Caco-2 (cell line): ENCODE data around the gene ERAL1. TPM values are rescaled to one million over a fixed set of nuclear protein-coding genes. Genes with fewer than 3 reads are reported as not detected.

Source experiments
- BruUV-seq: library from RNA; stranded (reverse); fragments of 400-500 nt; replicated peaks from 2 replicates; lab custom pipeline; 2021; lab: Mats Ljungman, UMichigan
- CTCF ChIA-PET: fragments of 300-600 bp; sonication (Branson Sonifier 250); formaldehyde crosslinking; loops from one replicate; lab custom pipeline; 2022; ENCODE audit warnings: antibody characterized with exemption; lab: Charles Lee
- POLR2A ChIA-PET: fragments of 300-600 bp; sonication (Branson Sonifier 250); formaldehyde crosslinking; loops from one replicate; lab custom pipeline; 2022; ENCODE audit warnings: antibody characterized with exemption; lab: Charles Lee
- DNase-seq, 2 experiments: peaks; one replicate each; pipeline versions ENCODE4 v3.0.0 to v3.0.0-alpha.2; 2020 to 2022
- H3K27me3 ChIP-seq: replicated peaks from 2 replicates; pipeline ENCODE4 v1.6.0; 2011; ENCODE audit warnings: low read length; ENCODE audit not compliant: control insufficient read depth, insufficient read depth
- H3K36me3 ChIP-seq: 2 replicates; pipeline ENCODE4 v1.5.1; 2011; ENCODE audit warnings: low read length; ENCODE audit not compliant: control insufficient read depth, insufficient read depth
- H3K4me1 ChIP-seq: fragments of 250-450 bp; sonication (Bioruptor Pico); 2 replicates; pipeline ENCODE4 v1.5.1; 2020; ENCODE audit warnings: mild to moderate bottlenecking
- H3K4me3 ChIP-seq: 2 replicates; pipeline ENCODE4 v1.5.1; 2011; ENCODE audit warnings: low read depth, mild to moderate bottlenecking, control low read depth, low read length
- H3K9me3 ChIP-seq: fragments of 250-450 bp; sonication (Bioruptor Pico); 2 replicates; pipeline ENCODE4 v1.5.1; 2020; ENCODE audit warnings: mild to moderate bottlenecking, moderate library complexity
- H3K27ac Mint-ChIP-seq: one replicate; pipeline ENCODE4 v1.8.0; 2022; ENCODE audit warnings: mixed read lengths; ENCODE audit not compliant: unreplicated experiment
- H3K27me3 Mint-ChIP-seq: one replicate; pipeline ENCODE4 v1.8.0; 2022; ENCODE audit warnings: mixed read lengths; ENCODE audit not compliant: insufficient read depth, unreplicated experiment
- H3K36me3 Mint-ChIP-seq: one replicate; pipeline ENCODE4 v1.8.0; 2022; ENCODE audit warnings: mild to moderate bottlenecking, mixed read lengths; ENCODE audit not compliant: insufficient read depth, unreplicated experiment
- H3K4me1 Mint-ChIP-seq: one replicate; pipeline ENCODE4 v1.8.0; 2022; ENCODE audit warnings: low read depth, mixed read lengths; ENCODE audit not compliant: unreplicated experiment
- H3K4me3 Mint-ChIP-seq: one replicate; pipeline ENCODE4 v1.8.0; 2022; ENCODE audit warnings: mild to moderate bottlenecking, moderate library complexity, mixed read lengths; ENCODE audit not compliant: unreplicated experiment
- H3K9me3 Mint-ChIP-seq: one replicate; pipeline ENCODE4 v1.8.0; 2022; ENCODE audit warnings: mixed read lengths; ENCODE audit not compliant: unreplicated experiment
- intact Hi-C: fragments of 100-400 bp; cut with micrococcal nuclease; formaldehyde crosslinking; loops from one replicate; pipeline ENCODE4 v1.10.0; 2022; ENCODE audit not compliant: unreplicated experiment
- total RNA-seq: library from RNA; stranded (reverse); gene quantifications from 2 replicates; pipeline ENCODE4 v1.2.3, GENCODE V29; 2022
- TF ChIP-seq, protein P1 (sequence below), 2 experiments: fragments of 200-600 bp in 1 of 2; IDR thresholded peaks; 1 replicate in 1 of 2; 2 replicates in 1 of 2; pipeline versions ENCODE4 v1.5.1 to v1.8.0; 2011 to 2022; ENCODE audit warnings: antibody characterized with exemption in 1 of 2, control low read depth in 1 of 2, inconsistent platforms in 1 of 2, low read depth in 1 of 2, low read length in 1 of 2, mild to moderate bottlenecking in 1 of 2, moderate library complexity in 1 of 2; ENCODE audit not compliant: insufficient read depth in 1 of 2, severe bottlenecking in 1 of 2, unreplicated experiment in 1 of 2

Gene ERAL1
- total RNA-seq, 1 experiment from 2014 or later, result 85.1 TPM

DNA sequence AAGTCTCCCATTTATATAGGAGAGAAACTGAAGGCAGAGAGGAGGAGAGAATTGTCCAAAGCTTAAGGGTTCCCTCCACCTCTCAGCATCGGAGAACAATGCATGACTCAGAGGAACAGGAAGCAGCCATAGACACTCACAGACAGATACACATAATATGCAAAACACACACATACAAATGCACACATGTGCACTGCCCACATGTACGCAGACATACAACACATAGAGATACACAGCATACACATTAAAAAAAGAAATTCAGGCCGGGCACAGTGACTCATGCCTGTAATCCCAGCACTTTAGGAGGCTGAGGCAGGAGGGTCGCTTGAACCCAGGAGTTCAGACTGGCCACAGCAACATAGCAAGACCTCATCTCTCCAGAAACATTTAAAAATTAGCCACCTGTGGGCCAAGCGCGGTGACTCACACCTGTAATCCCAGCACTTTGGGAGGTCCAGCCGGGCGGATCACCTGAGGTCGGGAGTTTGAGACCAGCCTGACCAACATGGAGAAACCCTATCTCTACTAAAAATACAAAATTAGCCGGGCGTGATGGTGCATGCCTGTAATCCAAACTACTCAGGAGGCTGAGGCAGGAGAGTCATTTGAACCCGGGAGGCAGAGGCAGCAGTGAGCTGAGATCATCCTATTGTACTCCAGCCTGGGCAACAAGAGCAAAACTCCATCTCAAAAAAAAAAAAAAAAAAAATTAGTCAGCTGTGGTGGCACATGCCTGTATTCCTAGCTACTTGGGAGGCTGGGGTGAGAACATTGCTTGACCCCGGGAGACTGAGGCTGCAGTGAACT lies 11.3 kb downstream of the ERAL1 start:
- peaks cover 25% of the 10 kb centered on the region for H3K4me1 ChIP-seq
- ChIA-PET CTCF (interaction anchor here (0.7 to 1.5 kb wide), 2 partner anchors 10 to 102 kb away, joined by 3 to 11 read pairs; no protein-coding TSS in a partner anchor), POLR2A (interaction anchor here (1.6 kb wide), 1 partner anchor 140 kb away, joined by 9 read pairs; the partner anchor contains the start of gene TLCD1)
- Mint-ChIP-seq H3K27me3 (no peaks in the 10 kb centered on the region), H3K4me3 (no peak overlapping the region), H3K9me3 (no peaks in the 10 kb centered on the region), H3K27ac (peak overlapping the region; percentile 73), H3K4me1 (peaks cover 22% of the 10 kb centered on the region), H3K36me3 (peaks cover 14% of the 10 kb centered on the region)
- no peaks in the 10 kb centered on the region for H3K36me3 ChIP-seq
- no peaks in the 10 kb centered on the region for H3K27me3 ChIP-seq
- no peak overlapping the region for H3K4me3 ChIP-seq
- TF ChIP-seq, protein P1, sequence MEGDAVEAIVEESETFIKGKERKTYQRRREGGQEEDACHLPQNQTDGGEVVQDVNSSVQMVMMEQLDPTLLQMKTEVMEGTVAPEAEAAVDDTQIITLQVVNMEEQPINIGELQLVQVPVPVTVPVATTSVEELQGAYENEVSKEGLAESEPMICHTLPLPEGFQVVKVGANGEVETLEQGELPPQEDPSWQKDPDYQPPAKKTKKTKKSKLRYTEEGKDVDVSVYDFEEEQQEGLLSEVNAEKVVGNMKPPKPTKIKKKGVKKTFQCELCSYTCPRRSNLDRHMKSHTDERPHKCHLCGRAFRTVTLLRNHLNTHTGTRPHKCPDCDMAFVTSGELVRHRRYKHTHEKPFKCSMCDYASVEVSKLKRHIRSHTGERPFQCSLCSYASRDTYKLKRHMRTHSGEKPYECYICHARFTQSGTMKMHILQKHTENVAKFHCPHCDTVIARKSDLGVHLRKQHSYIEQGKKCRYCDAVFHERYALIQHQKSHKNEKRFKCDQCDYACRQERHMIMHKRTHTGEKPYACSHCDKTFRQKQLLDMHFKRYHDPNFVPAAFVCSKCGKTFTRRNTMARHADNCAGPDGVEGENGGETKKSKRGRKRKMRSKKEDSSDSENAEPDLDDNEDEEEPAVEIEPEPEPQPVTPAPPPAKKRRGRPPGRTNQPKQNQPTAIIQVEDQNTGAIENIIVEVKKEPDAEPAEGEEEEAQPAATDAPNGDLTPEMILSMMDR (IDR thresholded peaks at IDR 0.05; ENCODE audit: insufficient read depth in 1 of 2, low read depth in 1 of 2, low read length in 1 of 2, severe bottlenecking in 1 of 2, unreplicated experiment in 1 of 2), result no peak
- BruUV-seq, result no TSS peak
- DNase-seq, result no peak
- intact Hi-C loops, result loop anchor here (2.0 kb wide), 1 partner anchor 13 kb away; no protein-coding TSS in a partner anchor
- no peaks in the 10 kb centered on the region for H3K9me3 ChIP-seq

DNA sequence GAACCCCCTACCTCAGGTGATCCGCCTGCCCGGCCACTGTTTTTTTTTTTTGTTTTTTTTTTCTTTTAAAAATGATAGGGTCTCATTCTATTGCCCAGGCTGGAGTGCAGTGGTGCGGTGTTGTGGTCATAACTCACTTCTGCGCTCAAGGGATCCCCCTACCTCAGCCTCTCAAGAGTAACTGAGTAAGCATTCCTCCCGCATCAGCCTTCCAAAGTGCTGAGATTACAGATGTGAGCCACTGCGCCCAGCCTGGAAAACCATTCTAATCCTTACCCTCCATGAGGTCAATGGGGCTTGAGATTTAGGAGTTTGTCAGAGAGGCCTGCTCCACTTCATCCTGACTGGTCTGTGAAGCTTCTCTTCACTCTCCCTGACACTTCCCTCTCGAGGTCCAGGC lies 12.5 kb downstream of the ERAL1 start:
- Histone ChIP-seq H3K4me3 (no peak overlapping the region), H3K36me3 (no peaks in the 10 kb centered on the region), H3K4me1 (peaks cover 16% of the 10 kb centered on the region), H3K27me3 (no peaks in the 10 kb centered on the region), H3K9me3 (no peaks in the 10 kb centered on the region)
- H3K36me3 Mint-ChIP-seq, result peaks cover 3% of the 10 kb centered on the region
- H3K4me3 Mint-ChIP-seq, result no peak overlapping the region
- peaks cover 15% of the 10 kb centered on the region for H3K4me1 Mint-ChIP-seq
- H3K9me3 Mint-ChIP-seq, result no peaks in the 10 kb centered on the region
- TF ChIP-seq, protein P1 (IDR thresholded peaks at IDR 0.05; ENCODE audit: insufficient read depth in 1 of 2, low read depth in 1 of 2, low read length in 1 of 2, severe bottlenecking in 1 of 2, unreplicated experiment in 1 of 2), result no peak
- intact Hi-C loops, result no loop called here
- ChIA-PET CTCF (no interaction called here), POLR2A (no interaction called here)
- H3K27ac Mint-ChIP-seq, result no peak overlapping the region
- H3K27me3 Mint-ChIP-seq, result no peaks in the 10 kb centered on the region
- no peak for DNase-seq
- no TSS peak for BruUV-seq

DNA sequence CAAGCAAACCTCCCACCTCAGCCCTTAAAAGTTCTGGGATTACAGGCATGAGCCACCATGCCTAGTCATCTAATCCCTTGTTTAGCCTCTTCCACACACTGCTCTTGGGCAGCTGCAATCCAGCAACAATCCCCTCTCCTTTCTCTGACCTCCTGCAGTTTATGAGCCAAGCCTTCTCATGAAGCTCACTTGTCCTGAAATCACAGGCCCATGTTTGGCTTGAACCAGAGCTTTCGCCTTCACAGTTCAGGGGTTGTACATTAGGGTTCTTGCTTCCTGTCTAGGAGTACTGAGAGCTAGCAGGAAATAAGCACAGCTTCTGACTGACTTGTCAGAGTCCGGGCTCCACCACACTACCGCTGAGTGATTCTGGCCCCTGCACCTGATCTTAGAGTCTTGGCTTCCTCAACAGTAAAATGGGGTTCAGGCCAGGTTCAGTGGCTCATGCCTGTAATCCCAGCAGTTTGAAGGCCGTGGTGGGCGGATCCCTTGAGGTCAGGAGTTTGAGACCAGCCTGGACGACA lies 16.3 kb downstream of the ERAL1 start:
- Mint-ChIP-seq H3K4me1 (peaks cover 6% of the 10 kb centered on the region), H3K27me3 (no peaks in the 10 kb centered on the region), H3K36me3 (no peaks in the 10 kb centered on the region), H3K4me3 (no peak overlapping the region), H3K9me3 (no peaks in the 10 kb centered on the region), H3K27ac (no peak overlapping the region)
- Histone ChIP-seq H3K4me1 (peaks cover 15% of the 10 kb centered on the region), H3K9me3 (no peaks in the 10 kb centered on the region), H3K27me3 (no peaks in the 10 kb centered on the region), H3K36me3 (no peaks in the 10 kb centered on the region), H3K4me3 (no peak overlapping the region)
- ChIA-PET CTCF (interaction anchor here (0.9 to 1.8 kb wide), 3 partner anchors 22 to 144 kb away, joined by 3 to 10 read pairs (median 8); no protein-coding TSS in a partner anchor), POLR2A (interaction anchor here (0.5 kb wide), 1 partner anchor 143 kb away, joined by 3 read pairs; no protein-coding TSS in a partner anchor)
- no TSS peak for BruUV-seq
- TF ChIP-seq, protein P1 (IDR thresholded peaks at IDR 0.05; ENCODE audit: insufficient read depth in 1 of 2, low read depth in 1 of 2, low read length in 1 of 2, severe bottlenecking in 1 of 2, unreplicated experiment in 1 of 2), result no peak
- DNase-seq, result no peak
- intact Hi-C loops, result loop anchor here (10.0 kb wide), 1 partner anchor 46 kb away; no protein-coding TSS in a partner anchor
